Activated CD4-positive, alpha-beta T cell treated with anti-CD3 and anti-CD28 coated beads for 1 hour (primary cell): ENCODE data around the gene TMEM63C.

Source experiments
- DNase-seq: peaks from one replicate; pipeline ENCODE4 v3.0.0-alpha.2; 2020

The TMEM63C gene

GRCh38 chr14:77198561-77198960 is 17.0 kb downstream of the TMEM63C start:
- DNase-seq, result no peak

GRCh38 chr14:77199590-77199989 is 18.0 kb downstream of the TMEM63C start:
- DNase-seq, result no peak

- no peak for DNase-seq
Observed at GRCh38 chr14:77200406-77200985, 18.9 kb downstream of the TMEM63C start.

DNA sequence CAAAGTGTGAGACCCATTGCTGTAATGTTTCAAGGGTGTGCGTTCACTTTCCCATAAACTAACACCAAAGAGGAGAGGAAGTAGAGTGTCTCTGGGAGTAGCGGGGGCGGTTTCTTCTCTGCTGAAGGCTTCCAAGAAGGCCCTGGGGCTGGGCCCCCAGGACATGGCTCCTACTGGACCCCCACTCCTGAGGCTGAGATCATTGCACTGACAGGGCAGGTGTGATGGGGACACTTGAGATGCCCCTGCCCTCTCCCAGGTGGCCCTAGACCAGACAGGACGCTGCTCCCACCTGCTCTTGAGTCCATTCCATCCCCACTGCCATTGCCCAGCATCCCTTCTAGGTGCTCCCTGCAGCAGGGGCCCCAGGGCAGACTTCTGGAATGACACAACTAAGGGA is 20.1 kb downstream of the TMEM63C start:
- no peak for DNase-seq

- no peak for DNase-seq
Observed at GRCh38 chr14:77203611-77204458, 22.2 kb downstream of the TMEM63C start.

GRCh38 chr14:77204459-77204771 is 22.8 kb downstream of the TMEM63C start:
- DNase-seq, result no peak

- DNase-seq, result no peak
Observed at GRCh38 chr14:77204907-77205306, 23.3 kb downstream of the TMEM63C start.

- DNase-seq, result no peak
Observed at GRCh38 chr14:77205566-77205965, 24.0 kb downstream of the TMEM63C start.

GRCh38 chr14:77206261-77206824 is 24.7 kb downstream of the TMEM63C start:
- DNase-seq, result no peak

GRCh38 chr14:77206877-77207389 is 25.3 kb downstream of the TMEM63C start:
- no peak for DNase-seq

- peak; percentile 12 for DNase-seq
Observed at GRCh38 chr14:77208291-77208978, 26.8 kb downstream of the TMEM63C start.

- DNase-seq, result no peak
Observed at GRCh38 chr14:77208979-77209318, 27.4 kb downstream of the TMEM63C start.

- no peak for DNase-seq
Observed at GRCh38 chr14:77212097-77212870, 30.7 kb downstream of the TMEM63C start.

GRCh38 chr14:77212943-77213678 is 31.5 kb downstream of the TMEM63C start:
- DNase-seq, result no peak

DNA sequence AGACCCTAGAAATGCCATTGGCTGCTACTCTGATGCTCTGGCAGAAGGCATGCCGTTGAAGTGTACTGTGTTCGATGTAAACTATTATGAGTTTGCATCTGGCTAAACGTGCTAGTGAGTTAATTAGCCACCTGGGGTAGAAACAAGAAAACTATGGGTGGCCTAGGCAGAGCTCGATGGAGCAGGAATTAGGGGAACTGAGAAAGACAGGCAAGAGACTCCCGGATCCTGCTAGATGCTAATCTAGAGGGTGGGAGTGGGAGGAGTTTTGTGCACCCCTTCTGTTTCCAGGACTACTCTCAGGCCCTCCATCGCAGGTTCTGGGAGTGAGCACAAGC is 32.0 kb downstream of the TMEM63C start:
- DNase-seq, result no peak

GRCh38 chr14:77214216-77214615 is 32.6 kb downstream of the TMEM63C start:
- DNase-seq, result no peak

GRCh38 chr14:77217551-77217950 is 36.0 kb downstream of the TMEM63C start:
- DNase-seq, result no peak

DNA sequence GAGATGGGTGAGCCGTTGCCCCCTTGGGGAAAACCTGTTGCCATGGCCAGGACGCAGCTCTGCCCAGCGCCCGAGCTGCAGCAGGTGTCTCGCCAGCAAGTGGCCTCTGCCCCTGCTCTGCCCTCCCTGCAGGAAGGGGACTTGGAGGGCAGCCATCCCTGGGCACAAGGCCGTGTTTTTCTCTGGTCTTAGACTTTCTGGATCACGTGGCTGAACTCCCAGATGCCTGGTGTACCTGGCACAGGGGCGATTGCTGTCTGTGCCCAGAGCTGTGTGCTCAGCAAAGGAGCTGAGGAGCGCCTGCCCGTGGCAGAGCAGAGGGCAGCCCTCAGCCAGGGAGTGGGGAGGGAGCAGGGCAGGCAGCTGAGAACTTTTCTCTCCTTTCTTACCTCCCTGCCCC is 38.0 kb downstream of the TMEM63C start:
- no peak for DNase-seq

GRCh38 chr14:77220246-77221017 is 38.8 kb downstream of the TMEM63C start:
- DNase-seq, result no peak

- no peak for DNase-seq
Observed at GRCh38 chr14:77221241-77221871, 39.8 kb downstream of the TMEM63C start.
